ENCODE measurements around the gene AKAP14. TPM values are rescaled to one million over a fixed set of nuclear protein-coding genes. Genes with fewer than 3 reads are reported as not detected.
"Not testable (repeated sequence)": the region's sequence is repeated elsewhere in the genome, so short reads cannot be mapped to it uniquely, and the experiment has no call there.

AKAP14 gene
- total RNA-seq, 1 donor from 2014 or later, result not detected

DNA sequence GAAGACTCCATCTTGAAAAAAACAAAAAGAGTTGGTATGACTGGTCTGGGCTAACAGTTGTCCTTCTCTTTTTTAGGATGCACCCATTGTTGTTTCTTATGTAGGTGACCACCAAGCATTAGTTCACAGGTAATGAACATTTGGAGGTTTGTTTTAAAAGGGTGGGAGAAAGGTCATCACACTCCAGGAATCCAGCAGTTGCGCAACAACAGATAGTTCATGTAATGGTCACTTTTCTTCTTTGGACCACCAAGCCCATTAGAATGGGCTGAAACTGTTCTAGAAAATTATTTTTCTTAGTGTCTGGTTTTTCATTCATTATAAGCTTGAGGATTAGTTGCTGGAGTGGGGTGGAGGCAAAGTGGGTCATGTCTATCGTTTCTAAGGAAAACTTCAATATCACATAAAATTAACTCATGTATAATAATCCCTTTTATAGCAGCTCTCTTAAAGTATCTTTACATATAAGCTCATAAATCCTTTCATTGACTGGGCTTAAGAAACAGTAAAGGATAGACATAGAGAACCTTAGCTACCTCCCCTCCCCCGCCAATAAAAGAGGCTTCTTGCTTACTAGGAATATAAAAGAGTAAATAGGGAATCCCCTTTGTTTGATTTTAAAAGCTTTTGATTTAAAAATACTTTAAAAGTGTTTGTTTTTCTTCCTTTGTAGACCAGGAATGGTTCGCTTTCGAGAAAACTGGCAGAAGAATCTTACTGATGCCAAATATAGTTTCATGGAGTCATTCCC is 24.3 kb downstream of the AKAP14 start:
- intact Hi-C loops (cut with micrococcal nuclease), result no loop called here

DNA sequence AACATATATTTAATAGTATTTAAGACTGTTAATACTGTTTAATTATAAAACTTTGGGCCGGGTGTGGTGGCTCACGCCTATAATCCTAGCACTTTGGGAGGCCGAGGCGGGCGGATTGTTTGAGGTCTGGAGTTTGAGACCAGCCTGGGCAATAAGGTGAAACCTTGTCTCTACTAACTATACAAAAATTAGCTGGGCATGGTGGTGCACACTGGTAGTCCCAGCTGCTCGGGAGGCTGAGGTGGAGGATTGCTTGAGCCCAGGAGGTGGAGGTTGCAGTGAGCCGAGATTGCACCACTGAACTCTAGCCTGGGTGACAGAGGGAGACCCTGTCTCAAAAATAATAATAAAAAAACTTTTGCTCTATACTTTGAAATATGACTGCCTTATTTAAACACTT is 26.7 kb downstream of the AKAP14 start:
- intact Hi-C loops (cut with micrococcal nuclease), result not testable (repeated sequence)

DNA sequence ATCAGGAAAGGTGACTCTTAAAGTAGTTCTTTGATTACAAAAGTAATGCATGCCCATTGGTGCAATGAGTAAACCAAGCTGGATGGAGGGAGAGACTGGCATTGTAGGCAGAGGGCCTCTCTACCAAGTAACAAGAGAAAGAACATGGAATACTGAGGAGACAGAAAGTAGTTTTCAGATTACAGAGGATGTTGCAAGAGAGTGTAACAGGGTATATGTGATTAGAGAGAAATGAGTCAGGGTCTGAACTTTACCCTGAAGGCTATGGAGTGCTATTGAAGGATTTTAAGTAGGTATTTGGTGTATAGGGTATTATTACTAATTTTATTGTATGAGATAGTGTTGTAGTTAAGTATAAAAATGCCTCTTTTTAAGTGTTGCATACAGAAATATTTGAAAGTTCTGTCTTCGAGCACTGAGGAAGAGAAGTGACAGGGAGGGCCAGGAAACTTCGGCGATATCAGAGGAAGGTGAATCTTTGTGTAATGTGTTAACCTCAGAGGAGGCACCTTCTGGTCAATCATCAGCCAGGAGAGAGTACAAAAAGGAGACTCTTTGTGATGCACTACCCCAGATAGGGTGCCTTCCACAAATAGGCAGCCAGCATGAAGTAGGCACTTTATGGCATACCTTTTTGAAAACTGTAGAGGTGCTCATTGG is 39.7 kb downstream of the AKAP14 start:
- intact Hi-C loops (cut with micrococcal nuclease), result no loop called here

- intact Hi-C loops (cut with micrococcal nuclease), result loop anchor here (5.0 to 10.0 kb wide), 5 partner anchors 51 to 1594 kb away; partner anchors contain the start of genes MCTS1, PGRMC1 and WDR44
These were observed 45.6 kb downstream of the AKAP14 start for GRCh38 chrX:119941336-119941735.

DNA sequence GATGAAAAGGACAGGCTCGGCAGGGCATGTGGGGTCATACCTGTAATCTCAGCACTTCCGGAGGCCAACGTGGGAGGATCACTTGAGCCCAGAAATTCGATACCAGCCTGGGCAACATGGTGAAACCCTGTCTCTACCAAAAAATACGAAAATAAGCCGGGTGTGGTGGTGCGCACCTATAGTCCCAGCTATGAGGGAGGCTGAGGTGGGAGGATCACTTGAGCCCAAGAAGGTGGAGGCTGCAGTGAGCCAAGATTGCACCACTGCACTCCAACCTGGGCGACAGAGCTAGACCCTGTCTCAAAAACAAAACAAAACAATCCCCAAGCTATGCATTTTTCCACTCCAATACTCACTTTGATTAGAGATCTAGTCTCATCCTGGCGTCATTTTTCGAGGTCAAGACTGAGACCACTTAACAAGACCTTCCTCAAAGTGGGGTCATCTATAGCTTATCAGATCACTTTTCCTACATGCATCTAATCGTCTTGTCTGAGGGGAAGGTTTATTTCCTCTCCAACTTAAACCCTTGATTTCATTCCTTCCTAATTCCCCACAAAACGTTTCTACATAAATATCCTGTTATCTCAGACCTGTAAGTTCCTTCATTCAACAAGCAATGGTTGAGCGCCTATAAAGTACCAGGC is 46.6 kb downstream of the AKAP14 start:
- intact Hi-C loops (cut with micrococcal nuclease), result loop anchor here (2.0 to 10.0 kb wide), 8 partner anchors 50 to 1595 kb away; partner anchors contain the start of genes MCTS1, PGRMC1, STEEP1 and UPF3B

DNA sequence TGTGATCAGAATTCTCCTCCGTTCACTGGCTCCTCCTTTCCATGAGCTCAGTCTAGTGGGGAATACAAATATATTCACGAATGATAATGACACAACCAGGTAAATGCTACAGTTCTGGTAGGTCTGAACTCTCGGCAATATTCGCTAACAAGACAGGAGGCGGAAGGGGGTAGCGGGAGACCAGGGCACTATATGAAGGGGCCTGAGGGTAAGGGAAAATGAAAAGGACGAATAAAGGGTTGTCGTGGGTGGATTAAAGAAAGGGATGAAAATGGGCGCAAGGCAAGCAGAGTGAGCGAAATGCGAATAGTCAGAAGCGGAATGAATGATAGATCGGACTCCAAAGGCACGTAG is 47.1 kb downstream of the AKAP14 start:
- intact Hi-C loops (cut with micrococcal nuclease), result loop anchor here (1.0 to 10.0 kb wide), 13 partner anchors 13 to 1596 kb away; partner anchors contain the start of genes MCTS1, NDUFA1, PGRMC1 and RNF113A

- intact Hi-C loops (cut with micrococcal nuclease), result loop anchor here (1.0 to 10.0 kb wide), 13 partner anchors 13 to 1596 kb away; partner anchors contain the start of genes MCTS1, NDUFA1, PGRMC1 and RNF113A
These were observed 47.7 kb downstream of the AKAP14 start, which contains the start of gene NKAP for GRCh38 chrX:119943185-119943988. NKAP (minus strand) TSS chrX:119943751; CDS start chrX:119943605, 146 bp downstream.

GRCh38 chrX:119945481-119945880 is 49.8 kb downstream of the AKAP14 start:
- intact Hi-C loops (cut with micrococcal nuclease), result loop anchor here (10.0 kb wide), 1 partner anchor 359 kb away; no protein-coding TSS in a partner anchor

DNA sequence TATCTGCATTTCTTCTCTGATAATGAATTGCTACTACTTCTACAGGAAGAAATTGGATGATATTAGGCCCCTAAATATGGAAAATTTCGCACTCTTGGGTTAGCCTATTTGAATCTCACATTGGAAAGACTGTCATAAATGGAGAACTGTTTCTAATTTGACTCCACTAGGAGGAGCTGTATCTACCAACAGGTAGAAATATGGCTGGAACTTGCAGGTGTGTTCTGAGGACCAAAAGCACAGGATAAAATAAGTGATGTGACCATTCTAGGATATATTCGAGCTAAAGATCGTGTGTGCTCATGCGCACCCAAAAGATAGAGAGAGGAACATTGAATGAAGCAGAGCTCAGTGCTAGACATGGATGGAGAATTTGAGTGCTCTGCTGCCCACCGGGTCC is 52.7 kb downstream of the AKAP14 start:
- intact Hi-C loops (cut with micrococcal nuclease), result loop anchor here (10.0 kb wide), 1 partner anchor 356 kb away; no protein-coding TSS in a partner anchor

DNA sequence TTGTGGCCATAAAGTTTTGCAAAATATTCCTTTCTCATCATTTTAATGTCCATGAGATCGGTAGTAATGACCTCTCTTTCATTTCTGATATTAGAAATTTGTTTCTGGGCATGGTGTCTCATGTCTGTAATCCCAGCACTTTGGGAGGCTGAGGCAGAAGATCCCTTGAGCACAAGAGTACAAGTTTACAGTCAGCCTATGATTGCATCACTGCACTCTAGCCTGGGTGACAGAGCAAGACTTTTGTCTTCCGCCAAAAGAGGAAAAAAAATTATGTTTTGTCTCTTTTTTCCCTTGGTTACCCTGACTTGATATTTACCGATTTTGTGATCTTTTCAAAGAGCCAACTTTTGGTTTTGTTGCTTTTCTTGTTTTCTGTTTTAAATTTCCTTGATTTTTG is 58.7 kb downstream of the AKAP14 start:
- intact Hi-C loops (cut with micrococcal nuclease), result no loop called here

DNA sequence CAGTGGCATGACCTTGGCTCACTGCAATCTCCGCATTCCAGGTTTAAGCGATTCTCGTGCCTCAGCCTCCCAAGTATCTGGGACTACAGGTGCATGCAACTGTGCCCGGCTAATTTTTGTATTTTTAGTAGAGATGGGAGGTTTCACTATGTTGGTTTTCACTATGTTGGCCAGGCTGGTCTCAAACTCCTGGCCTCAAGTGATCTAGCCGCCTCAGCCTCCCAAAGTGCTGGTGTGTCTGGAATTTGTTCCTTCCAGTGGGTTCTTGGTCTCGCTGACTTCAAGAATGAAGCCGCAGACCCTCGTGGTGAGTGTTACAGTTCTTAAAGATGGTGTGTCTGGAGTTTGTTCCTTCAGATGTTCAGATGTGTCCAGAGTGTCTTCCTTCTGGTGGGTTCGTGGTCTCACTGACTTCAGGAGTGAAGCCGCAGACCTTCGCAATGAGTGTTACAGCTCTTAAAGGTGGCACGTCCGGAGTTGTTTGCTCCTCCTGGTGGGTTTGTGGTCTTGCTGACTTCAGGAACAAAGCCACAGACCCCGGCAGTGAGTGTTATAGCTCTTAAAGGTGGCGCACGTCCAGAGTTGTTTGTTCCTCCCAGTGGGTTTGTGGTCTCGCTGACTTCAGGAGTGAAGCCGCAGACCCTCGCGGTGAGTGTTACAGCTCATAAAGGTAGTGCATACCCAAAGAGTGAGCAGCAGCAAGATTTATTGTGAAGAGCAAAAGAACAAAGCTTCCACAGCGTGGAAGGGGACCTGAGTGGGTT is 60.3 kb downstream of the AKAP14 start:
- intact Hi-C loops (cut with micrococcal nuclease), result loop anchor here (1.0 kb wide), 1 partner anchor 13 kb away; the partner anchor contains the start of gene NKAP

- intact Hi-C loops (cut with micrococcal nuclease), result no loop called here
These were observed 64.9 kb downstream of the AKAP14 start for GRCh38 chrX:119960625-119961024.

GRCh38 chrX:119966837-119967236 is 71.1 kb downstream of the AKAP14 start:
- intact Hi-C loops (cut with micrococcal nuclease), result not testable (repeated sequence)

Other genes with a start within 250 kb of the AKAP14 start
- gene SEPTIN6, start 202.7 kb upstream of the AKAP14 start, total RNA-seq, result 278 and 279 TPM in 2 replicates
- 1.9 and 2.2 TPM in 2 replicates for gene SOWAHD, start 137.3 kb upstream of the AKAP14 start, total RNA-seq
- 1,745 and 1,793 TPM in 2 replicates for gene RPL39, start 104.3 kb upstream of the AKAP14 start, total RNA-seq
- gene UPF3B, start 42.9 kb upstream of the AKAP14 start, total RNA-seq, result 11.0 and 12.5 TPM in 2 replicates
- 29.1 and 30.7 TPM in 2 replicates for gene RNF113A, start 24.2 kb upstream of the AKAP14 start, total RNA-seq
- 91.4 and 96.2 TPM in 2 replicates for gene NDUFA1, start 24.1 kb upstream of the AKAP14 start, total RNA-seq
- 10.5 and 10.6 TPM in 2 replicates for gene NKAP, start 47.9 kb downstream of the AKAP14 start, total RNA-seq
- not detected in 2 replicates for gene RHOXF2B, start 181.8 kb downstream of the AKAP14 start, total RNA-seq
- gene RHOXF1, start 220.0 kb downstream of the AKAP14 start, total RNA-seq, result 0.29 and 0.46 TPM in 2 replicates